NCI-H2081 treated with DMSO at 0.1 percent for 48 hours (cell line): ENCODE results near the gene PTPRE.

Source experiments
- DNase-seq: peaks from one replicate; lab custom pipeline; 2025; lab: John Stamatoyannopoulos, UW

Gene PTPRE

DNA sequence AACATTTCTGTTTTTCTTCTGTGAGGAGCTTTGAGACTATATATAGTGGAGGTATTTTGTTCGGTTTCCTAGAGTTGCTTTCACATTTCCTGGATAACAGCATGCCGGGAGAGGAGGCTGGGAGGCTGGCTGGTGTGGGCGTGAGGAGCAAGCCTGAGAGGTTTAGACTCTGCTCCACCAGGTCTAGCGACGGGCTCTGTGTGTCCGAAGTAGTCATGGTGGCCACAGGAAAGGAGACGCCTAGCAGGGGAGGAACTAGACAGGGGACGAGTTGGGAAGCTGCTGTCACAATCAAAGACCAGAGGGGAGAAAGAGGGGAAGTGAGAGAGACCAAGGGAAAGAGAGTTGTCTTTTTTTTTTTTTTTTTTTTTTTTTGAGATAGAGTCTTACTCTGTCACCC is 19.6 kb downstream of the PTPRE start:
- no peak for DNase-seq

DNA sequence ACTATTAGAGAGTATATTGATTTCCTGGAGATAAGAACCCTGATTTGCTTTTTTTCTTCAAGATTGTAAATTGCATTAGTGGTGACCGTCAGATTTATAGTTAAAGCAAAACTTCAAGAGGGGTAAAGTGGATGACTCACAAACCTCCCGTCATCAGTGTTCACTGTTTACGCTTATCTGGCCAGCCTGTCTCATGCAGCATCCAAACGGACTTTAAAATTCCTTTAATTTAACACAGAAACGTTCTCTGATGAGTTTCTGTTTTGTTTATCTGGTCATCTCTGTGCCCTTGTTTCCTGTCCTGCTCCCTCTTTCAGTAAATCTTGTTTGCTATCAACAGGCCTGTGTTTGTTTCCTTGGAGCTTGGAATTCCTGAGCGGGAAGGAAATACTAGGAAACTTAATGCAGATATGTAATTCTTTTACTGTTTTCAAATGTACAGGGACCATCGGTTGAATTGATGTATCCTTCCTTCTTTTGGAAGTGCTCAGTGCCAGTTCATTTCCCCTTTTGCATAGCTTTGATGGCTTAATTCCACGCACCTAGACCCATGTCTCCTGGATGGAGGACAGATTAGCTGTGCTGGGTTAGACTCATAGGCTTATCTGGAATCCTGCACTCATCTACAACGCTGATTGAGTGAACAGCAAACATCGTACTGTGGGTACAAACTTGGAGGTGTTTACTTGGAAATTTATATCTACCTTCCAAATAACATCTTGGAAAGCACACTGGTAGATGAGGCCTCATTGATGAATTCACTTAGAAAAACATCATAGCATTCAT is 21.3 kb downstream of the PTPRE start:
- DNase-seq = no peak

DNA sequence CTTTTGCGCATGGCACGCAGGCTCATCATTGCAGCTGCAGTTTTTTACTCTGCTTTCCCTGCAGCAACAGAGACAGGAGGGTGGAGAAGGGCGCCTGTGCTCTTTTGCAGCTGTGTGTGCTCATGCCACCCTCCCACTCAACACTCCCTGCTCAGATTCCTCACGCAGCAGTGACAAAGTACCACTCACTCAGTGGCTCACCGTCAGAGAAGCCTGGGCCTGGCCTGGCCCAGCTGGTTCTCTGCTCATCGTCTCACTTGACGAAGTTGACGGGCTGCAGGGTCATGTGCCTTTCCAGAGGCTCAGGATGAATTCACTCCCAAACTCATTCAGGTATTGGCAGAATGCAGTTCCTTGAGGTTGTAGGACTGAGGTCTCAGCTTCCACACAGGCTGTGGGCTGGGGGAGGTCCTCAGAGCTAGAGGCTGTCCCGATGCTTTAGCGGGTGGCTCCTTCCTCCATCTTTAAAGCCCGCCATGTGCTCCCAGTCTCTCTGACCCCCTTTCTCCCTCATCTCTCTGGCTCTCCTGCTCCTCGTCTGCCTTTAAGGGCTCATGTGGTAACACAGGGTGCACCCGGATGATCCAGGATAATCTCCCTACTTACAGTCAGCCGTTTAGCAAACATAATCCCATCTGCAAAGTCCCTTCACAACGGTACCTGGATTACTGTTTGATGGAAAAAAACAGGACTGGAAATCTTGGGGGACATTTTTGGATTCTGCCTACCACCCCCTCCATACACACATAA is 25.8 kb downstream of the PTPRE start:
- DNase-seq = no peak

DNA sequence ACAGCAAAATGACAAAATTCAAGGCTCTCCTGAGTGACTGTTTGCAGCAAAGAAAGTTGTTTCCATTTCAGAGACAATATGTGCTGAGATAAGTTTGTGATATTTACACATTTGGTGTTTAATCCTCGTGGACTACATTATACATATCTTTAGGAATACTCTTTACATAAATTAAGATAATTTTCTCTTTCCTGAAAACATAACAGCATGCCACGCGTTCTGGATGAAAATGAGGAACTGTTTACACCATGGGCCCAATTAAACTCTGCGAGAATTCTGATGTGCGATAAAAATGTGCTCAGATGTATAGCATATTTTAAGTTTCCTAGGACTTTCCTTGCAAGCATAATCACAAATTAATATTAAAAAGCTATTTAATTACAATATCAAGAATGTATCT is 26.4 kb downstream of the PTPRE start:
- DNase-seq = no peak

DNA sequence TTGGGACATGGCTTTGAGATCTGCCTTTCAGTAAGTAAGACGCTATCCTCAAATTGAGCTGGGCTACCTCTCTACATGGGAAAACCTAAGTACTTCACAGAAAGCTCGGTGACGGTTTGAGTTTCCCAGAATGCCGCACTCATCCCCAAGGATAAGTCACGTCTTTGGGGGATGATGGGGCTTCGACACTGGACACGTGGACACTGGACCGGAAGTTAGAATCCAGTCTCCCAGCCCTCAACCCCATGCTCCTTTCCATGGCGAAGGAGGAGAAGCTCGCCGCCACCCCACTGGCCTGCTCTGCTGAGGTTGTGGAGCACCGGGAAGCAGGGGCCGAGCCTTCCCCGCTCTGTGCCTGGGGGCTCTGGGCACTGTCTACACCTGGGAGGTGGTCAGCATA is 27.5 kb downstream of the PTPRE start:
- no peak for DNase-seq

DNA sequence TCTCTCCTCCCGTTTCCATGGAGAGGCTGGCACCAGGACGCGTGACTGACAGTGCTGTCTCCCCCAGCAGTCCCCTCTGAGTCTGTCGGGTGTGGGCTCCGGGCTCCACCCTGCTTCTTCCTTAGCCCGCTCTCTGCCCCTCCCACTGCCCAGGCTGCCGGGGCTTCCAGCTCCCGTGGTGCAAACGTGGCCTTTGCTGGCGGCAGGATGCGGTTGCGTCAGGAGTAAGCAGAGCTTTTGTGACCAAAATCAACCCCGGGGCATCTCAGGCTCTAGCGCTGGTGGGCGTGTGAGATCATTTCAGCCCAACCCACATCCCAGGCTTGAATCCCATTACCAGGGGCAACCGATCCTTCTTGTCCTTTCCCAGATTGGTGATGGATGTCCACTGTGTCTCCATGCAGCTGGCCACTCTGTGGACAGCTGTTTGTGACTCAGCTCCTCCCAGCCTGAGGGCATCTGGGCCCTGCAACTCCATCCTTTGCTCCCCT is 28.2 kb downstream of the PTPRE start:
- no peak for DNase-seq

DNA sequence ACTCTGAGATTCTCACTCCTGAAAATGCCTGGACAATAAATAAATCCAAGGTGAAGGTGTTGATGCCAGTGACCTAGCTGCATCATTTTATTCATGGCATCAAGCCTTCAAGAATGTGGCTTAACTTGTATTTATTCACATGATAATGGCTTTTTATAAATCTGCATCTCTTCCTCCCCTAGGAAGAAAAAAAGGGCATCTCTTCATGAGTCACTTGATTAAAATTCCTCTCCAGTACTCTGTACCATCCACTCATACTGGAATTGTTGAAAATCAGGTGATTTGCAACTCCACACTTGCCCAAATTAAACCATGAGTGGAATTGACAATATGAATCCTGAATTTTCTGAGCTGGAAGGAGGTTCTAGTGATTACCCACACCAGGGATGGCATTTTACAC is 30.2 kb downstream of the PTPRE start:
- no peak for DNase-seq

DNA sequence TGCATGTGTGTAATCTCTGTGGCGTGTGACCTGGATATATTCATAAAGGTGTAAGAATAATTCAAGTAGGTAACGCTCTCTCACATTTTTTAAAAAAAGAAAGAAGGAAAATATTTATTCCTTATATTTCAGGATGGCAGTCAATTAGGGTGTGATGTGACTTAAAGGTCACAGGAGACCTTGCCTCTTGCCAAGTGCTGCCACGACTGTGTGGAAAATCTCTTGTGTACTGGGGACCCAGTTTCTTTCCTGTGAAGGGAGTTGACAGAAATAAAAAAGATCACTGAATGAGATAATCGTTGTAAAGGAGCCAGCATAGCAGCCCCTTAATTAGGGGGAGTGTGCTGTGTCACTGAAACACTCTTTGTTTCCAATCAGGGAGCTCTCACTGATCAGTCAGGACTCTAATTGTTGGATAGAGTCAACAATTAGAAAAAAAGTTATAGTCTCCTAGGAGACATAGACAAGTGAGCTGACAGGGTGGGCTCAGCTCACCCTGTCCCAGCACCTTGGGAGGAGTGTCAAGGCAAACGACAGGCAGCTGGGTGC is 31.1 kb downstream of the PTPRE start:
- DNase-seq = no peak

DNA sequence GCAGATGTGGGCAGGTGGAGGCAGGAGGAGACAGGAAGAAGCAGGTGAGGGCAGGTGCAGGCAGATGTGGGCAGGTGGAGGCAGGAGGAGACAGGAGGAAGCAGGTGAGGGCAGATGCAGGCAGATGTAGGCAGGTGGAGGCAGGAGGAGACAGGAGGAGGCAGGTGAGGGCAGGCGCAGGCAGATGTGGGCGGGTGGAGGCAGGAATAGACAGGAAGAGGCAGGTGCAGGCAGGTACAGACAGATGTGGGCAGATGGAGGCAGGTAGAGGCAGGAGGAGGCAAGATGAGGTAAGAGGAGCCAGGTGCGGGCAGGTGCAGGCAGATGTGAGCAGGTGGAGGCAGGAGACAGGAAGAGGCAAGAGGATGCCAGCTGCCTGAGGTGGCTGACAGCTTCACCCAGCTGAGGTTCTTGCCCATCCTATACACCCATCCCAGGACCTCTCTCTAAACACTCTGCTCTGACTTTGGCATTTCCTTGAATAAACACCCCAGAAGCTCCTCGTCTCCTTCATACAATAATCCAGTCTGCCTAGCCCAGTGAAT is 33.0 kb downstream of the PTPRE start:
- no peak for DNase-seq

DNA sequence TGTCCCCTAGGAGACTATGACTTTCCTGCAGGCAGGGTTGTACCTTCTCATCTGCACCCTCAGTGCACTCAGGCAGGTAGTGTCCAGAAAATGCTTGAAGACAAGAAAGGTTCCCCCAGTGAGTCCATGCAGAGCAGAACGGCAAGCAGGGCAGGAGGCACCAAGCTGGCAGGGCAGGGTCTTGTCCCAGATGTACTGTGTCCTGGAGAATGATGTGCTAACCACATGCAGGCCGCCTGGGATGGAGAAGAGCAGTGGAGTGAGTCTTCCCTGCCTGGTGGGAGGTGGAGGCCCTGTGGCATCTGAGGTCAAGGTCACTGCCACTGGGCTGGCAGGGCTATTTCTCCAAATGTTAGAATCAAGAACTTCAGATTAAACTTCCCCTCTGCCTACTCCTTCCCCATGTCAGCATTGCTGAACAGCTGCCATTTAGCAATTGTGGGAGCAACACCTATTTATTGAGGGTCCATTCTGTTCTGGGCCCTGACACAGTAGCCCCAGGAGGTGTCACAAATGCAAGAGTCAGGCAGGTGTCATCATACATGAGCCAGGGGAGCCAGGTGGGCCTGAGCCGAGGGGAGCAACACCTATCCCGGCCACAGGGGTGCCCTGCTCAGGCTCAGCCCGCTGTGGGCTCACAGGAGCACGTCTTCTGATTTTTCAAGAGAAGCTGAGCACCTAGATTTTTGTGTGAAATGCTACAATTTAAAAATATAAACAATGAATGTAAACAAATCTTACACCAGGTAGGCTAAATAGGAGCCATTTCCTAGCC is 34.1 kb downstream of the PTPRE start:
- DNase-seq = no peak

DNA sequence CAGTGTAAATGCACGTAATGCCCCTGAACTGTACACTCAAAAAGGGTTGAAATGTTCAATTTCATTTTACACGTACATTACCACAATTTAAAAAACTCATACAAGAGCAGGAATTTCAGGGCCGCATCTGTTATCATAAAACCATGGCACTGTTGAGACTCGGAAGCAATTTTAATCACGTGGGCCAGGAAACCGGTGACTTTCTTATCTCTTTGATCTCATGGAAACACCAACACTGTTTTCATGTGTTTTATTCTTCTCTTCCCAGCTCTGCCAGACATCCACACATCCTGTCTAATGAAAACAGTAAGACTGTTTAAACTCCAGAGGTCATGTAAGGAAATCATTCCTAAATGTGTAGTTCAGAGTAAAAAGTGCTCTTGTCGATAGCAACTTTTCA is 35.9 kb downstream of the PTPRE start:
- no peak for DNase-seq

DNA sequence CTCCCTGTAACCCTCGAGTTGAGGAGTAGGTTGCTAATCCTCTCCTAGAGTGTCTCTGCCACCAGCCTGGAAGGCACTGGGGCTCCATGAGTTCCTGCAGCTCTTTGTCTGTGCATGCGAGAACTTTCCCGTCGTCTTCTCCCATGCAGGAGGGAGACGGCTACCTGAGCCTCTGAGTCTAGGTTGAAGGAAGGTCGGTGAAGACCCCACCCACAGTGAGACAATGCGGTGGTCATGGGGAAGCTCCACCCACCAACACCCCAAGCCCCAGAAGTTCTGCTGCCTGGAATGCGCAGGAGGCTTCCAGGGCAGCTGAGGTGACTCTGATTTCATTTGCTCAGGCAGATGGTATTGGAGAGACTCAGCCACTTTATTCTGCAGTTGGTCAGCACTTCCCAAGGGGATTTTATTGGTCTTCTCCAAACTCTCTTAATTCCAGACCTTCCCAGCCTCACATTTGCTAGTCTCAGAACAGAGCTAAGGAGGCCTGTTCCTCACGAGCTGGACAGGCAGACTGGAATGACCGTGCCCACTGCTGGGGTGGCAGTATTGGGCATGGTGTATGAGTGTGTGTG is 36.5 kb downstream of the PTPRE start:
- DNase-seq = no peak

DNA sequence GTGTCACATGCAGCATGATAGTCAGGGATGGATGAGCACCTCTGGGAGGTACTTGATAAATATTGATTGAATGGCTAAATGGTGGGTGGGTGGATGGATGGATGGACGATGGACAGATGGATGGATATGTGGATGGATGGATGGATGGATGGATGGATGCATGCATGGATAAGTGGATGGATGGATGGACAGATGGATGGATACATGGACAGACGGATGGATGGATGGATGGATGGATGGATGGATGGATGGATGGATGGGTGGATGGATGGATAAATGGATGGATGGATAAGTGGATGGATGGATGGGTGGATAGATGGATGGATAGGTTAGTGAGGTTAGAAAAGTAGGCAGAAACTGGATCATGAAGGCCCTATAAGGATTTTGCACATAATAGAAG is 37.4 kb downstream of the PTPRE start:
- DNase-seq = no peak

DNA sequence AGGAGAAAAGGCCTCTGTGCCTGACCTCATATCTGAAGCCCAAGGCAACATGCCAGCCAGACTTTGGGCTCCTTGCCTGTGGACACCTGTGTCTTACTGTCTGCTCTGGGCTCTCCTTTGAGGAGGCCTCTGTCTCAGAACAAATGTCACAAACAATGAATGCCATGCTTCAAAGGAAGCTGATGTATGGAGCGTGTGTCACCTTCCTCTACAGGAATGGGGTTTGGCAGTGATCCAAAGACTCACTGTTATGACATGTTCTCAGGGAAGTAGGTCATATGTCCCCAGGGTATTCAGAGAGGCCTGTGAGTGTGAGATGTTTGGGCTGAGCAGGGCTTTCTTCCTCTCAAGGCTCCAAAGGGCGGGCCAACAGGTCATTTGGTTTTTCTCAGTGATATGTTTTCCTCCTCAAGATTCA is 38.4 kb downstream of the PTPRE start:
- DNase-seq = no peak

DNA sequence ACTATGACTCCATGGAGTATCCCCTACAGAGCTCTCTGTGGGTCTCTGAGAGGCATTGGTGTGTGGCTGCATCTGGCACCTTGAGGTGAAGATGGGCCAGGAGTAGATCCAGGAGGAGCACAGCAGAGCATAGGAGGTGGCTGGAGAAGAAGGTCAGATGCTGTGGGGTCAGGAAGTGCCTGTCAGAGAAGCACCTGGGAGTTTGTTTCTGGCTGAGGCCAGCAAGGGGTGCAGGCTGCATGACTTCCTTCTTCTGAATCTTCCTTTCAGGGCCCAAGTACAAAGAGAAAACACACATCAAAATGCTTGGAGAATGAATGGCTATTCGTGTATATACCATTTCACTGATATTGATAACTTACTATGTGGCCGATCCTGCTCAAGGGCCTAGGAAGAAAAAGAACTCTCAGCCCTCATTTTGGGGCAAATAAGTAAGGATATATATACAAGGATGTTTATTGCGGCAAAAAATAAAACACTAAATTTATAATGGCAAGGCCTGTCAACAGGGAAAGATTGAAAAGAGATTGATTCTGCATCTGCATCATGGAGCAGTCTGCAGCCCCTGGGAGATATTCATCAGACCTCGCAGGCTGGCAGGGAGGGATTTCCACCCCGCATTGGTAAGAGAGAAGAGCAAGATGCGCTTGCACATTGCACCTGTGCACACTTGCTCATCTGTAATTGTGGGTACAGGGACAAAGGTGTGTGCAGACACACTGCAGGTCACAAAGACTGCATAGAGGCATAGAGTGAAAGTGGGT is 39.2 kb downstream of the PTPRE start:
- DNase-seq = no peak

DNA sequence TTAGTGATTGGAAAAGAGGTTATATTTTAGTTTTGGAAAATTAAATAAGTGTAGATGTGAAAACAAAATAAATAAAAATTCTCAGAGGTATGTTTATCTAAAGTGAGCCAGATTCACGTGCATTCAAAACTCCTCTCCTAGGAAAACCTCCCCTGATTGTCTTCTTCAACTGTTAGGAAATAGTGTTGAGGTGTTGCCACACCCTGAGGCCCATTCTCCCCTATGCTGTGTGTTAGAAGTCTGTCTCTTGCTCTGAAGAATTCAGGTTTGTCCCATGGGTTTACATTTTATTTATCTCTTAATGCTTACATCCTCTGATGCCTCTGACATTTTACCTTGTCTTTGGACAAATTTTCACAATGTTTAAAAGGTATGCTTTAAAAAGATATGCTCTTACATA is 40.3 kb downstream of the PTPRE start:
- DNase-seq = no peak

DNA sequence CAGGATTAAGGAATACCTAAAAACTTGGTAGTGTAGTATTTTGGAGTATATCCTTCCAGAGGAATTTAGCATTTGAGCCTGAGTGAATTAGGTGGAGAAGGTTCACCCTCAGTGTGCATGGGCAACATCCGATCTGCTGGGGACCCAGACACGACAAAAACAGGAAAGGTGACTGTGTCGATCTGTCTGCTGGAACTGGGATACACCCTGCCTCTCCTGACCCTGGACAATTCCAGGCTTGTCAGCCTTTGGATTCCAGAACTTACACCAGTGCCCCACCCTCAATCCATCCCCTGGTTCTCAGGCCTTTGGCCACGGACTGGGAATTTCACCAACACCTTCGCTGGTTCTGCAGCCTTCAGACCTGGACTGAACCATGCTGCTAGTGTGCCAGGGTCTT is 41.9 kb downstream of the PTPRE start:
- no peak for DNase-seq

DNA sequence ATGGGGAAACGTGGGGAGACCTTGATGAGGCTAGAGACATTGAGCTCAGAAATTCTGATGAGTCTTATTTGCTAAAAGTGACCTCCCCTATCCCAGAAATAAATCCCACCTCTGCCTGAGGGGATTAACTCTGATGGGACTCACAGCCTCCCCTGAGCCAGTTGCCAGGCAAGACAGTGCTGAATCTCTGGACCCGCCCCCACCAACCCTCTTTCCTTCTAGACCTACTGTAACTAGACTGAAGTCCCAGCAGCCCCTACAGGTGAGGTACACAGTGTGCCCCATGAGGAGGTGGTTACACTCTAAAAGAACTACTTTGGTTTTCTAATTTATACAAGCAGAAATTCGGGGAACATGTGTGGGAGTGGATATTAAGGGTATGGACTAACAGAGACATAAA is 42.9 kb downstream of the PTPRE start:
- DNase-seq = no peak

DNA sequence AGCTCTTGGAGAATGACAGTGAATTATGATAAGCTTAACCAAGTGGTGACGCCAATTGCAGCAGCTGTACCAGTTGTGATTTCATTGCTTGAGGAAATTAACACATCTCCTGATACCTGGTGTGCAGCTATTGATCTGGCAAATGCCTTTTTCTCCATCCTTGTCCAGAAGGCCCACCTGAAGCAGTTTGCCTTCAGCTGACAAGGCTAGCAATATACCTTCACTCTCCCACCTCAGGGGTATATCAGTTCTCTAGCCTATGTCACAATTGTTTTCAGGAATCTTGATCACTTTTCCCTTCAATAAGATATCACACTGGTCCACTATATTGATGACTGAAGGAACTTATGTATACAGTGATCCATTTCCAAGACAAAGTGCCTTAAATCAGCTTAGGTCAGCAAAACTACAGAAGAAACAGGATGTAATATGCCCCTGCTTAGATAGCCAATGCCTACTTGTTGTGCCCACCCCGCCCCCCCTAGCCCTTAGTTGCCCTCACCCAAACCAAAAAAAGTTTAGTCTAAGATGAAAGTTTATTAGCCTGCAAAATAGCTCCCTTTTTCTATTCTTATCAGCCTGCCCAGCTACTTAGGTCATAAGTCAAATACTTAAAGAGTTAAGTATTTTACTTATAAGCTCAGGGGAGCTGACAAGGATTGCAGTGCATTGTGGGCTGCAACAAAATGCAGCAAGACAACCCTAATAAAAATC is 45.1 kb downstream of the PTPRE start:
- DNase-seq = no peak

DNA sequence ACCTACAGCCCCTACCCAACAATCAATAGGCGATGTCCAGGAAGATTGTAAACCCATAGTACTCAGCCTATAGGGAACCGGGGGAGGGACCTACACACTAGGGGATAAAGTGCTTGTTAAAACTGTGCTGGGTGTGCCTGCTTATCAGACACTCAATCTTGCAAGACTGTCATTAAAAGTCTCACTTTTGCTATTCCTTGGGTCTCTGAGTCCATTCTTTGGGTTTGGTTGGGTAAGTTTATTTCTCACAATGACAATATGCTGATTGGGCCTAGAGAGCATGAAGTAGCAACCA is 45.6 kb downstream of the PTPRE start:
- no peak for DNase-seq

DNA sequence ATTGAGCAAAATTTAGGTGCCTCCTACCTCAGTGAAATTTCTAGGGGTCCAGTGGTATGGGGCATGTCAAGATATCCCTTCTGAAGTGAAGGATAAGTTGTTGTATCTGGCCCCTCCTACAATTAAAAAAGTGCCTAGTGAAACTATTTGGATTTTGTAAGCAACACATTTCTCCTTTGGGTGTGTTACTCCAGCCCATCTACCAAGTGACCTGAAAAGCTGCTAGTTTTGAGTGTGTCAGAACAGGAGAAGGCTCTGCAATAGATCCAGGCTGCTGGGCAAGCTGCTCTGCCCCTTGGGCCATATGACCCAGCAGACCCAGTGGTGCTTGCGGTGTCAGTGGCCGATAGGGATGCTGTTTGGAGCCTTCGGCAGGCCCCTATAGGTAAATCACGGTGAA is 46.0 kb downstream of the PTPRE start:
- no peak for DNase-seq
